Stimulated activated CD4-positive, alpha-beta T cell treated with anti-CD3 and anti-CD28 coated beads, Interleukin-4, amount 100 ng/mL, for 48 hours (primary cell): ENCODE measurements around the gene KSR2.
"Not testable (repeated sequence)": the region's sequence is repeated elsewhere in the genome, so short reads cannot be mapped to it uniquely, and the experiment has no call there.

Experiments used
- DNase-seq, 2 donors: peaks; one replicate each; pipeline ENCODE4 v3.0.0-alpha.2; 2020; ENCODE audit warnings: low read depth in 2 of 2

The KSR2 gene

DNA sequence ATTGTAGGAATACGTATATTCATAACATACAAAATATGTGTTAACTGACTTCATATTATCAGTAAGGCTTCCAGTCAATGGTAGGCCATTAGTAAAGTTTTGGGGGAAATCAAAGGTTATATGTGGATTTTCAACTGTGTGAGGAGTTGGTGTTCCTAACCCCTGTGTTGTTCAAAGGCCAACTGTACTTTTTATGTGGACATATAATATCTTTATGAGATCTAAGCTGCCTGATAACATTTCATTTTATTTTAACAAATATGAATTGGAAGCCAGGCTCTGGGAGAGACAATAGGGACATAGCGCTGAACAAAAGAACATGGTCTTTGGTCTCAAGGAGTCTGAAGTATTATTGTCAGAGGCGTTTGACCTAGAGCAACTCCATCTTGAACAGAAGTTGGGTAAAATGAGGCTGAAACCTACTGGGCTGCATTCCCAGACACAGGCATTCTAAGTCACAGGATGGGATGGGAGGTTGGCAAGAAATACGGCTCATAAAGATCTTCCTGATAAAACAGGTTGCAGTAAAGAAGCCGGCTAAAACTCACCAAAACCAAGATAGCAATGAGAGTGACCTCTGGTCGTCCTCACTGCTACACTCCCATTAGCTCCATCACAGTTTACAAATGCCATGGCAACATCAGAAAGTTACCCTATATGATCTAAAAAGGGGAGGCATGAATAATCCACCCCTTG is 147.2 kb downstream of the KSR2 start:
- DNase-seq, result no peak

DNA sequence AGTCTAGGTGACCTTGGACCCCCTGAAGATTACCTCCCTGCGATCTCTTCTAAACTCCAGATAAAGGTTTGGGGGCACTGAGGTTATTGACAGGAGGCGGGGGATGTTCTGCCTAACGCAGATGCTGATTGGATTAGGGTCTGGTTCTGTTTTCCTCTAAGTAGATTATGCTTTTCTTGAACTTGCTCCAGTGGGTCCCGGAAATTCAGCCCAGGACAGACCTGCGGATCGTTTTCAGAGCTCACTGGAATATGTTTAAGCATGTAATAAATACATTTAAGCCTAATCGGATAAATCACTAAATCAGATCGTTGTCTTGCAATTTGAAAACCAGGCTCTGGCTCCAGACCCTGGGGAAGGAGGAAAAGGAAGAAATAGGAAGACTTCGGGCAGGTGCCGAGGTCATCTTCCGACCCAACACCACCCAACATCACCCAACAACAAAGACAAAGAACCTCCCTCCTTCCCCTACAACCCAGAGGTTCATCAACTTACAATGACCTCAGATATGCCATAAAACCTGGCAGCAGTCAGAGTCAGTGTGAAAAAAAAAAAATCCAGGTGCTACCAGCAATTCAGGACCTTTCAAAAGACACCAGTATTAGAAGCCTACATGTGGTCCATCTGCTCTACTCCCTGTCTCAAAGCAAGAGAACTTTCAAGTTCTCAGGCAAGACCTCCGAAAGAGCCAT is 148.4 kb downstream of the KSR2 start:
- DNase-seq, result no peak

DNA sequence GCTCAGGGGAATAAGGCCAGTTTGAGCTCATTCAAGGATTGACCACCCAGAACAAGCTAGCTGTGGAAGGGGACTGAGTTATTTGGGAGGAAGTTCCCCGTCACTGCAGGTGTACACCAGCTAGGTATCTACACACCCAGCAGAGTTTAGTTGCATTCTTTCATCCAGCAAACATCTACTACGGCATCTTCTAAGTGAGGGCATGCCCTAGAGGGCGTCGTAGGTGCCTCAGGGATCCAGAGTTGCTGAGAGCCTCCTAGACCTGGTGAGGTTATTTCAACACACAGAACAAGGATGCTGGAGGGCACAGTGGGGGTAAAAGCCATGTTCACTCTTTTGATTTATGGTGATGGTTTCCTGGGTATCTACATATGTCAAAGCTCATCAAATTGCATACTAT is 149.6 kb downstream of the KSR2 start:
- no peak for DNase-seq

DNA sequence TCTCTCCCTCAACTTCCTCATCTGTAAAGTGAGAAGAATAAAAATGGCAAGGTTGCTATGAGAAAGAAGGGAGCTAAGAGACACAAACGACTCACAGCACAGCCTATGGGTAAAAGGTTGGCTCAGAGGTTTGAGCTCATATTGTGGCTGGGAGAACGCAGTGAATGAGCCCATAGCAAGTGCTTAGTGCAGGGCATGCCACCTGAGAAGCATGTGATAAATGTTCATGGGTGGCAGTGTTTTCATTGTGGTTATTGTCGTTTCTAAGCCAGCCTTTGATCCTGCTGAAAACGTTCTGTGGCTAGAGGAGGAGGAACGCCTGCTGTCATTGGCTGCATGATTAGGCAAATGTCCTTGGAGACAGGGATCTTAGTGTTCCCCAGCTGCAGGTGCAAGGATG is 150.4 kb downstream of the KSR2 start:
- no peak for DNase-seq

DNA sequence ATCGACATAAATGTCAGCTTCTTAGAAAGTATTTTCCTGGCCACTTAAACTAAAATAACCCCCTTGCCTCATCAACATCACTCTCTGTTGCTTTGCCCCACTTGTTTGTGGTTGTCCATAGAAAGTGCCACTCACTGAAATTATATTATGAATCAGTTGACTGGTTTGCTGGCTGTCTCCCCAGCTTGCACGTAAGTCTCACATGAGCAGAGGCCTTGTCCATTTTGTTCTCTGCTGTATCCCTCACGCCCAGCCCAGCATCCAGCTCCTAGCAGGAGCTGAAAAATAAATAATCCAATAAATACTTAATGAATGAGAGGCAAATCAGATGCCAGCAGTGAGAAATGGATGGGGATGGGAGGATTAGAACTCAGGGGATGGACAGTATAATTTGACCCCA is 159.3 kb downstream of the KSR2 start:
- DNase-seq, result no peak

DNA sequence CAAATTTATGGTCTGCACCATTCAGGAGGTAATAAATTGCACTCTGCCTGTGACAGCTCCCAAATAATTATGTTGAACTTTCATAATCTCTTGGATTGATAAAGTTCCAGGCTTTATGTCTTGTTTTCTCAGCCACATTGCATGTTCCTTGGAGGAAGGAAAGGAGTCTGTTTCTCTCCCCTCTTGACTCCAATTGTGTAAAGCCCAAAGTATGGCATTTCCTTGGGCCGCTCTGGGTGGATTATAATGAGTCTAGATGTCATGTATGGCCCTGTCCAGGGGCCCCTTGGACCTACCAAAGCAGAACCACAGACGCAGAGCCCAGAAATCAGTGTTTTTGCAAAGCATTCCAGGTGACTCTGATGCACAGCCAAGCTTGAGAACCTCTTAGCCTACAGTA is 160.8 kb downstream of the KSR2 start:
- DNase-seq, result no peak

DNA sequence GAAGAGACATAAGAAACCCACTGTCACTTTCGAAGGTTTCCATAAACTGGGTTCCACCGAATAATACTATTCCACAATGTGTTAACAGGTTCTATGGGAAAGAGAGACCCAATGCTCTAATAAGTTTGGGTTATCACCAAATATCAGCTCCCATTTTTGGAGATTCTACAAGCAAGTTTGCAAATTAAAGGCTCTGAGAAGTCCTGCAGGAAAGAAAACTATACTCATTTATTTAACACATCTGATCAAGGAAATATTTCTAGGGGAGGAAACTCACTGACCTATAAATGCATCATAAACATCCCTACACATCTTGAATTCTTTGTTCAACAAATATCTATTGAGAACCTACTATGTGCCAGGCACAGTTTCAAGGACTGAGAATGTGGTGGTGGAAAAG is 161.4 kb downstream of the KSR2 start:
- DNase-seq, result no peak

DNA sequence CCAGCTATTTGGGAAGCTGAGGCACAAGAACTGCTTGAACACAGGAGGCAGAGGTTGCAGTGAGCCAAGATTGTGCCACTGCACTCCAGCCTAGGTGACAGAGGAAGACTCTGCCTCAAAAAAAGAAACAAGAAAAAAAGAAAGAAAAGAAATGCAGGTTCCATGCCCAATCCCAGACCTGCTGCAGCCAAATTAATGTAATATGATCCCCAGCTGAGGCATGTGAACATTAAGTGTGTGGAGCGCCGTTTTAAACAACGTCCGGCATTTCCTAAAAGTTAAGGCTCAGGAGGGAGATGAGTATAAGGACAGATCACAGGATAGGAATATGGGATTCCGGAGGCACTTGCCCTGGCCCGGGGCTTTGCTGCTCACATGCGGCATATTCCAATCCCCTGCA is 162.9 kb downstream of the KSR2 start:
- no peak for DNase-seq

DNA sequence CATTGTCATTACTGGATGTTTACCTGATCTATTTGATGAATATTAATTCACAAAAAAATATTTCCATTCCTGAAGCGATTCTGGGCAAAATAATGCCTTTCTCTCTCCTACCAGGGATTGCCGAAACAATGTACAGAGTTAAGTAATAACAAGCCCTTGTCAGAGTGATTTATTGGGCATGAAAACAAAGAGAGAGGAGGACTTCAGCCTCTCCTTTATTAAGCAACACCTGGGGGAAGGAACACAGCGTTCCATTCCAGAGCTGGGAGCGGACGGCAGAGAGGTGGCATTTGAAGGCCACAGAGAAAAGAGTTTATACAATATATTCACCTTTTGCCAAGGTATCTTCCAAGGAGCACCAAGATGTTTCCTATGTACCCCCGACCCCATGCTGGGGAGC is 165.8 kb downstream of the KSR2 start:
- DNase-seq, result no peak

DNA sequence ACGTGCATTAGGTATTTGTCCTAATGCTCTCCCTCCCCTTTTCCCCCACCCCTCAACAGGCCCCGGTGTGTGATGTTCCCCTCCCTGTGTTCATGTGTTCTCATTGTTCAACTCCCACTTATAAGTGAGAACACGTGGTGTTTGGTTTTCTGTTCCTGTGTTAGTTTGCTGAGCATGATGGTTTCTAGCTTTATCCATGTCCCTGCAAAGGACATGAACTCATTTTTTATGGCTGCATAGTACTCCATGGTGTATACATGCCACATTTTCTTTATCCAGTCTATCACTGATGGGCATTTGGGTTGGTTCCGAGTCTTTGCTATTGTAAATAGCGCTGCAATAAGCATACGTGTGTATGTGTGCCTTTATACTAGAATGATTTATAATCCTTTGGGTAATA is 168.1 kb downstream of the KSR2 start:
- not testable (repeated sequence) for DNase-seq

DNA sequence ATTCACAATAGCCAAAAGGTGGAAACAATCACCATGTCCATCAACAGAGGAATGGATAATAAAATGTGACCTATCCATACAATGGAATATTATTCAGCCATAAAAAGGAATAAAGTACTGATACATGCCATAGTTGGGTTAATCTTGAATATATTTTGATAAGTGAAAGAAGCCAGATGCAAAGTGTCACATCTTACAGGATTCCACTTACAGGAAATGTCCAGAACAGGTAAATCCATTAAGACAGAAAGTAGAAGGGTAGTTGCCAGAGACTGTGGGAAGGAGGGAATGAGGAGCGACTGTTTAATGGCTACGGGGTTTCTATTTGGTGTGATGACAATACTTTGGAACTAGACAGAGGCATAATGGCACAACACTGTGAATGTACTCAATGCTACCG is 171.6 kb downstream of the KSR2 start:
- DNase-seq, result no peak

DNA sequence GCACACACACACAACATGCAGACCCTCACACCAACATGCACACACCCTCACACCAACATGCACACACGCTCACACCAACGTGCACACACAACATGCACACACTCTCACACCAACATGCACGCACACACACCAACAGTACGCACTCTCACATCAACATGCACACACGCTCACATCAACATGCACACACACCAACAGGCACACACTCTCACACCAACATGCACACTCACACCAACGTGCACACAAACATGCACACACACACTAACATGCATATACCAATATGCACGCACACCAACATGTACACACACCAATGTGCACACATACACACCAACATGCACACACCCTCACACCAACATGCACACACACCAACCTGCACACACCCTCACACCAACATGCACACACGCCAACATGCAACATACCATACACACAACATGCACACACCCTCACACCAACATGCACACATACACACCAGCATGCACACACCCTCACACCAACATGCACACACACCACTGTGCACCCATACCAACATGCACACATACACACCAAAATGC is 175.8 kb downstream of the KSR2 start:
- DNase-seq, result no peak

DNA sequence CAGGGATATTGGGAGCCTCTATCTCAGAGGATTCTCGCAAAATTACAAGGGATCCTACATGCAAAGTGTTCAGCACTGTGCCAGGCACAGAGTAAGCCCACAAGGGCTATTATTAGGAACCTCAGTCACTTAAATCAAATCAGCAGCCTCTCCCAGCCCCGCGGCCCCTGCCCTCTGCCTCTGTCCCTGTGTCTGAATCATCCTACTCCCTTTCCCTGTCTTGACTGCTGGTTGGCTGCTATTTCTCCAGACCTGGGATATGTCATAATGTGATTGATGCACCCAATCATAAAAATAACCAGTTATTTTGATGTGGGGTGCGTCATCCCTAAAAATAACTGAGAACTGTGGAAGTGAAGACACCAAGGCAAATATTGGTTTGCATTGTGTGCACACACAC is 176.3 kb downstream of the KSR2 start:
- no peak for DNase-seq

DNA sequence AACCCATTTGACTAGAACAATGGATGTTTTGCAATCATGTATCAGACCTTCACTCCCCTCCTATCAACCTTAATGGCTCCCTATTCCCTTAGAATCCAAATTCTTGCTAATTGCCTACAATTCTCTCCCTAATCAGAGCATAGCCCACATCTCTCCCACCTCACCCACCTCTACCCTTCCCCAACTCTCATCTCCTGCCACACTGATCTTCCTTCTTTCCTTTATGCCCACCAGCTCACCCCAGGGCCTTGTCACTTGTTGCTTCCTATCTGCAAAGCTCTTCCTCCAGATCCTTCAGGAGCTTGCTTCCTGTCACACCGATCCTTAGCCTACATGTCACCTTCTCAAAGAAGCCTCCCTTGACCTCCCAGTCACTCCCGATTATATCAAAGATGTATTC is 177.8 kb downstream of the KSR2 start:
- no peak for DNase-seq

DNA sequence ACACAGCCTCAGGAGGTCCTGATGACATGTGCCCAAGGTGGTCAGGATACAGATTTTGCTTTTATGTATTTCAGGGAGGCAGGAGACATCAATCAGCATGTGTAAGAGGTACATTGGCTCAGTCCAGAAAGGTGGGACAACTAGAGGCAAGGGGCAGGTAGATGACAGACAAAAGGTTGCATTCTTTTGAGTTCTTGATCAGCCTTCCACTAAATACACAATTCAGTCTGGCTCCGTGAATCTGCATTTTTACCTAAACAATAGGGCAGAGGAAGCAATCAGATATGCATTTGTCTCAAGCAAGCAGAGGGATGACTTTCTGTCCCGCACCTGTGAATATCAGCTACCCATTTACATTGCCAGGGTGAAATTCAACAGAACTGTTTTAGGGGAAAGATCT is 178.6 kb downstream of the KSR2 start:
- no peak for DNase-seq

DNA sequence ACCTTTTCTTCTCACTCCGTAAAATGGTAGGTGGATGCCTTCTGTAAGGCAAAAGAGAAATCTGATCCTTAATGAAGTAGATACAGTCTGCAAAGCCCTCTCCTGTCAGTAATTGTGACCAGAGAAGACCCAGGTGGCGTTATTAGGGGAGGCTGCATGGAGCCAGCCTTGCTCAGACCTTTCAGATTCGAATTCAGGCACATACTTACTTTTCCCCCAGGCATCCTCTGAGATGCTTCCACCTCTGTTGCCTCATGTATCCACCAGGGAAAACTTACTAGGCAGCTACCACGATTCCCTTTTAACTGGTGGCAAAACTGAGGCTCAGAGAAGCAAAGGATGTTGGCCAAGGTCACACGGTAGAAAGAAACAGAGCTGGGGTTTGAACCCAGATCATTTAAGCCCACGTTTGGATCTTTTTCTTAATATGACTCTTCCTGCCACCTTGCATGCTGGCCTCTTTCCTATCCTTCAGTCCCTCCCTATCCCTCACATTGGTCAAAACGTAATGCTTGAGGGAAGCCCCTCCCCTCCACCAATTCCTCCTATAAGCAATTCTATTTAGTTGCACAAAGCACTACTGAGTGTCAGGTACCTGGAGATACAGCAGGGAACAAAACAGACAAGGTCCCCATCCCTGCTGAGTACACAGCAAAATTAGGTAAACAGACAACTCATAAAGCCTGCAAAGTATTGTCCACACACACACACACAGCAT is 179.4 kb downstream of the KSR2 start:
- DNase-seq, result no peak

DNA sequence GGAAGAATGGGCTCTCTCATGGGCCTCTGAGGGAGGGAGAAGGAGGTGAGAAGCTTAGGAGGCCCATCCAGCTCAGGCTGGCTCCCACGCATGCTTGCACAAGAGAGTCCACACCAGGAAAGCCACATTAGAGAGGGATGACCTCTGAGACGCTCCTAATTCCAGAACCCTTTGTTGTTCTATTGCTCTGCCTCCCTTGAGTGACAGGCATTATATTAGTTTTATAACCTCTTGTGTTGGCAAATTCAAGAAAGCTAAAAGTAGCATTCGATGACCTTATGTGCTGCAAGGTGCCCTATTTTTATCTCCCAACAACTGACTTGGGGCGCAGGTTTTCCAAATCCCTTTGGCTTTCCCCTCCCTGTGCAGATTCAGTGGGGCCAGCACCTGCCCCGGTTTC is 190.1 kb downstream of the KSR2 start:
- DNase-seq, result no peak

DNA sequence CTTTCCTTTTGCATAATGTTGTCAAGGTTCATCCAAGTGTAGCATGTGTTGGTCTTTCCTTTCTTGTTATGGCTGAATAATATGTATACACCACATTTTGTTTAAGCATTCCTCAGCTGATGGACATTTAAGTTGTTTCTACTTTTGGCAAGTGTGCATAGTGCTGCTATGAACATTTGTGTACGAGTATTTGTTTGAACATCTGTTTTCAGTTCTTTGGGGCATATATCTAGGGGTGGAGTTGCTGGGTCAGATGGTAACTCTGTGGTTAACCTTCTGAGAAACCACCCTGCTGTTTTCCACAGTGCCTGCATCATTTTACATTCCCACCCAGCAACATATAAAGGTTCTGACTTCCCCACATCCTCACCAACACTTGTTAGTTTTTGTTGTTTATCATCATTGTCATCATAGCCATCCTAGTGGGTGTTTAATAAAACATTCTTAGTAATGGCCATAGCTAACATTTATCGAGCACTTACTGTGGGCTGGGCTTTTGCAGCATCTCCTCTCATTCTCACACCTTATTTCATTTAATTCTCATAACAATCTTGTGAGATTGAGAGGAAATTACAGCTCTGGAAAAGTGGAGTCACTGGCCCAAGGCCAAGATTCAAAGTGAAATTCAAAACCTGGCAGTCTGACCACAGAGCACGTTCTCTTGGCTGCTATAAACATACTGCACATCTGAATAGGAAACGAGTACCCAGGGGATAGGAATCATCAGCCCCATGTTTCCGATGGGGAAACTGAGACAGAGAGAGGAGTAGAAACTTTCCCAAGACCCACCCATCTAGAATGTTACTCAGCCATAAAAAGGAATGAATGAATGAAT is 193.6 kb downstream of the KSR2 start:
- DNase-seq, result no peak

DNA sequence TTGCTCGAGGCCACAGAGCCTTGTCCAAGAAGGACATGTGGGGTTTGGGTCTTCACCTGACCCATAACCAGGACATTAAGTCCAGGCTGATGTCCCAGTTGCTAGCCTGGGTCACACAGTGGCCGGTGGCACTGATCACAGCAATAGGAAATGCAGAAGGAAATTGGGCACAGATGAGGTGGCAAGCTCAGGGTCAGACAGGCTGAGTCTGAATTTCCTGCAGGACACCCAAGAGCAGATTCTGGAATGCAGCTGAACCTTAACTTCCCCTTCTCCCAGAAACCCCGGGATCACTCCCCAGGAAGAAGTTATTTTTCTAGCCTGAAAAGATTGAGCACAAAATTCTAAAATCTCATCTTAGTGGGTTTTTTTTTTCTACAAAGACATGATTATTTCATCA is 199.9 kb downstream of the KSR2 start:
- no peak for DNase-seq

DNA sequence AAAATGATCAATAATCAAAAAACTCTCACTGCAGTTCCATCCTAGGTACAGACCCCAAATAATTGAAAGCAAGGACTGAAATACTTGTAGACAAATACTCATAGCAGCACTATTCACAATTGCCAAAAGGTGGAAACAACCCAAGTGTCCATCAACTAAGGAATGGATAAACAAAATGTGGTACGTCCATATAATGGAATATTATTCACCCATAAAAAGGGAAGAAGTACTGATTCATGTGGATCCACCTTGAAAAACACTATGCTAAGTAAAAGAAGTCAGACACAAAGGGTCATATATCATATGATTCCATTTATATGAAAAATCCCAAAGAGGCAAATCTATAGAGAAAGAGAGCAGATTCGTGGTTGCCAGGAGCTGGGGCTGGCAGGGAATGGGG is 202.8 kb downstream of the KSR2 start:
- DNase-seq, result no peak

DNA sequence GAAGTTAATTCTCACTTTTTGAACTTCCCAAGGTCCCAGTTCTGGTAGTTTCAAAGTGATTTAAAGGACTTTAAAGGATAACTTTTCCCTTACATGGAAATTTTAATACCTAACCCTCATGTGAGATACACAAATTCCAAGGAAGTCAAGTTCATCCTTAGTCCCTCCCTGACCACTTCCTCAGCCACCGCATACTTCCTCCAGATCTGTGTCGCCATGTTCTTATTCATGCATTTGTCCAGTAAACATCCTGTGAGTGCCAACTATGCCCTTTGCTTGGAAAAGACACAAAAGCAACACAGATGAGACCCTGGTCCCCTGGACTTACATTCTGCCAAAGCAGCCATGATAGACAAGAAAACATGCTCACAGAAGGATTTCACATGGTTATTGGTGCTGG is 206.6 kb downstream of the KSR2 start:
- no peak for DNase-seq

DNA sequence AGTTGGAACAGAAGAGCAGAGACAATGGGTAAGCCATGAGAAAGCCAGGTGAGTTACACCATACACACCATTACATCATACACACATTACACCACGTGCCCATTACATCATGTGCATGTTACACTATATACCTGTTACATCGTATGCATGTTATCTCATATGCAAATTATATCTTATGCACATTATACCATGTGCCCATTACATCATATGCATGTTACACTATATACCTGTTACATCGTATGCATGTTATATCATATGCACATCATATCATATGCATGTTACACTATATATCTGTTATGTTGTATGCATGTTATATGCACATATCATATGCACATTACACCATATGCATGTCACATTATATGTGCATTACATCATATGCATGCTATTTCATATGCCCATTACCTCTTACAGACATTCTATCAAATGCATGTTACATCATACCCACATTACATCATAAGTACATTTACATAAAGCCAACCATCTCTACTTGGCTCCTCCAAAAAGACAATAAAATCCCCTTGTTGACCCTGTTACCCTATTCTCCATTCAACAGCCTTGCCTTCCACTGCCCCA is 207.2 kb downstream of the KSR2 start:
- no peak for DNase-seq
